ENCODE data around the gene TMEM50A.
"Not testable (repeated sequence)": the region's sequence is repeated elsewhere in the genome, so short reads cannot be mapped to it uniquely, and the experiment has no call there.

The TMEM50A gene

GRCh38 chr1:25371757-25372156 is 33.6 kb downstream of the TMEM50A start:
- H2BK5ac ChIP-seq (ENCODE audit: low read length); H2AFZ ChIP-seq (ENCODE audit: low read length); H3K4me3 ChIP-seq (ENCODE audit: low read length in 2 of 2); H3K14ac ChIP-seq (ENCODE audit: low read length); H2BK15ac ChIP-seq (ENCODE audit: low read length); H3K23ac ChIP-seq (ENCODE audit: low read depth, low read length, poor library complexity); H3K27ac ChIP-seq (replicated peaks; ENCODE audit: low read length); H2BK120ac ChIP-seq (ENCODE audit: low read depth, low read length); H4K8ac ChIP-seq (ENCODE audit: low read depth, low read length); H3K4me2 ChIP-seq (ENCODE audit: insufficient read depth, low read length, poor library complexity, severe bottlenecking); H3K9ac ChIP-seq (ENCODE audit: low read depth, low read length, poor library complexity); H3K4ac ChIP-seq (ENCODE audit: low read length); H3K4me1 ChIP-seq (ENCODE audit: control insufficient read depth in 2 of 2, insufficient read depth in 1 of 2, low read depth in 1 of 2, low read length in 2 of 2); H3K18ac ChIP-seq (ENCODE audit: low read length); H3K79me1 ChIP-seq (ENCODE audit: low read depth, low read length); H4K91ac ChIP-seq (ENCODE audit: low read depth, low read length, poor library complexity); H2BK12ac ChIP-seq (ENCODE audit: low read length); H3K9me3 ChIP-seq (replicated peaks in 1 of 2; ENCODE audit: control insufficient read depth in 2 of 2, insufficient read depth in 1 of 2, low read depth in 1 of 2, low read length in 2 of 2); H3K36me3 ChIP-seq (replicated peaks in 1 of 2; ENCODE audit: control insufficient read depth in 2 of 2, insufficient read depth in 2 of 2, low read length in 2 of 2); DNase-seq (ENCODE audit: low spot score); H2AK5ac ChIP-seq (ENCODE audit: low read depth, low read length); H3K27me3 ChIP-seq (ENCODE audit: control insufficient read depth in 3 of 3, insufficient read depth in 3 of 3, low read depth in 1 of 3, low read length in 3 of 3): not testable (repeated sequence)
- WGBS, 2 donors (ENCODE audit: extremely low coverage in 2 of 2, insufficient read length in 2 of 2, insufficient replicate concordance in 1 of 2): no CpG with 5 or more reads among the region's 7 CpGs

- not testable (repeated sequence) for H3K4me2 ChIP-seq (ENCODE audit: insufficient read depth, low read length, poor library complexity, severe bottlenecking); H2AFZ ChIP-seq (ENCODE audit: low read length); H4K8ac ChIP-seq (ENCODE audit: low read depth, low read length); DNase-seq (ENCODE audit: low spot score); H3K4me3 ChIP-seq (ENCODE audit: low read length in 2 of 2); H2AK5ac ChIP-seq (ENCODE audit: low read depth, low read length); H2BK5ac ChIP-seq (ENCODE audit: low read length); H3K14ac ChIP-seq (ENCODE audit: low read length); H4K91ac ChIP-seq (ENCODE audit: low read depth, low read length, poor library complexity); H2BK120ac ChIP-seq (ENCODE audit: low read depth, low read length); H3K9me3 ChIP-seq (replicated peaks in 1 of 2; ENCODE audit: control insufficient read depth in 2 of 2, insufficient read depth in 1 of 2, low read depth in 1 of 2, low read length in 2 of 2); H3K18ac ChIP-seq (ENCODE audit: low read length); H3K27ac ChIP-seq (replicated peaks; ENCODE audit: low read length); H2BK12ac ChIP-seq (ENCODE audit: low read length); H3K23ac ChIP-seq (ENCODE audit: low read depth, low read length, poor library complexity); H3K27me3 ChIP-seq (ENCODE audit: control insufficient read depth in 3 of 3, insufficient read depth in 3 of 3, low read depth in 1 of 3, low read length in 3 of 3); H2BK15ac ChIP-seq (ENCODE audit: low read length); H3K79me1 ChIP-seq (ENCODE audit: low read depth, low read length); H3K9ac ChIP-seq (ENCODE audit: low read depth, low read length, poor library complexity); H3K4me1 ChIP-seq (ENCODE audit: control insufficient read depth in 2 of 2, insufficient read depth in 1 of 2, low read depth in 1 of 2, low read length in 2 of 2); H3K4ac ChIP-seq (ENCODE audit: low read length); H3K36me3 ChIP-seq (replicated peaks in 1 of 2; ENCODE audit: control insufficient read depth in 2 of 2, insufficient read depth in 2 of 2, low read length in 2 of 2)
- no CpG with 5 or more reads among the region's 3 CpGs for WGBS, 2 donors (ENCODE audit: extremely low coverage in 2 of 2, insufficient read length in 2 of 2, insufficient replicate concordance in 1 of 2)
These were observed 40.2 kb downstream of the TMEM50A start for GRCh38 chr1:25378367-25378766.

- not testable (repeated sequence) for H2BK5ac ChIP-seq (ENCODE audit: low read length); H3K79me1 ChIP-seq (ENCODE audit: low read depth, low read length); H2AK5ac ChIP-seq (ENCODE audit: low read depth, low read length); H3K27ac ChIP-seq (replicated peaks; ENCODE audit: low read length); H2AFZ ChIP-seq (ENCODE audit: low read length); H4K8ac ChIP-seq (ENCODE audit: low read depth, low read length); H3K4me1 ChIP-seq (ENCODE audit: control insufficient read depth in 2 of 2, insufficient read depth in 1 of 2, low read depth in 1 of 2, low read length in 2 of 2); H3K18ac ChIP-seq (ENCODE audit: low read length); H3K4ac ChIP-seq (ENCODE audit: low read length); H3K9ac ChIP-seq (ENCODE audit: low read depth, low read length, poor library complexity); H2BK12ac ChIP-seq (ENCODE audit: low read length); H3K14ac ChIP-seq (ENCODE audit: low read length); H3K27me3 ChIP-seq (ENCODE audit: control insufficient read depth in 3 of 3, insufficient read depth in 3 of 3, low read depth in 1 of 3, low read length in 3 of 3); H2BK15ac ChIP-seq (ENCODE audit: low read length); H2BK120ac ChIP-seq (ENCODE audit: low read depth, low read length); H3K4me3 ChIP-seq (ENCODE audit: low read length in 2 of 2); H3K23ac ChIP-seq (ENCODE audit: low read depth, low read length, poor library complexity); H3K9me3 ChIP-seq (replicated peaks in 1 of 2; ENCODE audit: control insufficient read depth in 2 of 2, insufficient read depth in 1 of 2, low read depth in 1 of 2, low read length in 2 of 2); H3K4me2 ChIP-seq (ENCODE audit: insufficient read depth, low read length, poor library complexity, severe bottlenecking); DNase-seq (ENCODE audit: low spot score); H3K36me3 ChIP-seq (replicated peaks in 1 of 2; ENCODE audit: control insufficient read depth in 2 of 2, insufficient read depth in 2 of 2, low read length in 2 of 2); H4K91ac ChIP-seq (ENCODE audit: low read depth, low read length, poor library complexity)
- WGBS, 2 donors (ENCODE audit: extremely low coverage in 2 of 2, insufficient read length in 2 of 2, insufficient replicate concordance in 1 of 2): no CpG with 5 or more reads among the region's 1 CpG
These were observed 44.4 kb downstream of the TMEM50A start for GRCh38 chr1:25382543-25382942.

- not testable (repeated sequence) for DNase-seq (ENCODE audit: low spot score); H3K27ac ChIP-seq (replicated peaks; ENCODE audit: low read length); H3K9ac ChIP-seq (ENCODE audit: low read depth, low read length, poor library complexity); H3K18ac ChIP-seq (ENCODE audit: low read length); H4K8ac ChIP-seq (ENCODE audit: low read depth, low read length); H2BK15ac ChIP-seq (ENCODE audit: low read length); H3K79me1 ChIP-seq (ENCODE audit: low read depth, low read length); H2AK5ac ChIP-seq (ENCODE audit: low read depth, low read length); H3K4ac ChIP-seq (ENCODE audit: low read length); H3K9me3 ChIP-seq (replicated peaks in 1 of 2; ENCODE audit: control insufficient read depth in 2 of 2, insufficient read depth in 1 of 2, low read depth in 1 of 2, low read length in 2 of 2); H3K4me2 ChIP-seq (ENCODE audit: insufficient read depth, low read length, poor library complexity, severe bottlenecking); H3K36me3 ChIP-seq (replicated peaks in 1 of 2; ENCODE audit: control insufficient read depth in 2 of 2, insufficient read depth in 2 of 2, low read length in 2 of 2); H2BK12ac ChIP-seq (ENCODE audit: low read length); H2AFZ ChIP-seq (ENCODE audit: low read length); H3K23ac ChIP-seq (ENCODE audit: low read depth, low read length, poor library complexity); H3K14ac ChIP-seq (ENCODE audit: low read length); H3K4me3 ChIP-seq (ENCODE audit: low read length in 2 of 2); H4K91ac ChIP-seq (ENCODE audit: low read depth, low read length, poor library complexity); H2BK5ac ChIP-seq (ENCODE audit: low read length); H2BK120ac ChIP-seq (ENCODE audit: low read depth, low read length); H3K4me1 ChIP-seq (ENCODE audit: control insufficient read depth in 2 of 2, insufficient read depth in 1 of 2, low read depth in 1 of 2, low read length in 2 of 2); H3K27me3 ChIP-seq (ENCODE audit: control insufficient read depth in 3 of 3, insufficient read depth in 3 of 3, low read depth in 1 of 3, low read length in 3 of 3)
- no CpG with 5 or more reads among the region's 1 CpG for WGBS, 2 donors (ENCODE audit: extremely low coverage in 2 of 2, insufficient read length in 2 of 2, insufficient replicate concordance in 1 of 2)
These were observed 45.0 kb downstream of the TMEM50A start for GRCh38 chr1:25383090-25383489.

All from neuronal stem cell (in vitro differentiated cells).